NT2/D1 (cell line): Measurements from ENCODE around the gene TSC2.
A peak's percentile ranks its signal among the peaks of the same experiment; 100 is the strongest.

Experiments
- DNase-seq: peaks from one replicate; pipeline ENCODE4 v3.0.0-alpha.2; 2011; ENCODE audit warnings: low read depth, low spot score
- H3K27me3 ChIP-seq: 2 replicates; pipeline ENCODE4 v1.6.0; 2011; ENCODE audit warnings: mild to moderate bottlenecking; ENCODE audit not compliant: insufficient read length, insufficient read depth
- H3K36me3 ChIP-seq: 2 replicates; pipeline ENCODE4 v1.6.1; 2011; ENCODE audit warnings: mild to moderate bottlenecking, low read length, mixed read lengths; ENCODE audit not compliant: insufficient read depth, insufficient read length
- H3K4me1 ChIP-seq: 2 replicates; pipeline ENCODE4 v1.5.1; 2011; ENCODE audit not compliant: insufficient read depth, insufficient read length
- H3K4me3 ChIP-seq: 2 replicates; pipeline ENCODE4 v1.5.1; 2011; ENCODE audit warnings: low read depth; ENCODE audit not compliant: insufficient read length
- H3K9ac ChIP-seq: 2 replicates; pipeline ENCODE4 v1.6.0; 2011; ENCODE audit warnings: low read depth; ENCODE audit not compliant: insufficient read length
- H3K9me3 ChIP-seq: 2 replicates; pipeline ENCODE4 v1.5.1; 2011; ENCODE audit warnings: mild to moderate bottlenecking, low read length; ENCODE audit not compliant: insufficient read depth
- SUZ12 ChIP-seq: IDR thresholded peaks from 2 replicates; pipeline ENCODE4 v1.6.1; 2011; ENCODE audit not compliant: insufficient read length, insufficient read depth; ENCODE audit errors: extremely low read depth
- YY1 ChIP-seq: IDR thresholded peaks from 2 replicates; pipeline ENCODE4 v1.6.1; 2011; ENCODE audit not compliant: insufficient read length, insufficient read depth
- ZNF274 ChIP-seq: IDR thresholded peaks from 2 replicates; pipeline ENCODE4 v1.6.1; 2011; ENCODE audit warnings: mild to moderate bottlenecking, low read depth, low read length

The TSC2 gene

GRCh38 chr16:2002406-2003230 lies 45.2 kb upstream of the TSC2 start:
- Histone ChIP-seq H3K4me1 (peaks cover 35% of the 10 kb centered on the region), H3K9ac (peak overlapping the region; percentile 78), H3K27me3 (no peaks in the 10 kb centered on the region), H3K36me3 (peaks cover 90% of the 10 kb centered on the region), H3K4me3 (no peak overlapping the region), H3K9me3 (no peaks in the 10 kb centered on the region)
- TF ChIP-seq ZNF274 (no peak), YY1 (no peak), SUZ12 (no peak)
- DNase-seq, result no peak

DNA sequence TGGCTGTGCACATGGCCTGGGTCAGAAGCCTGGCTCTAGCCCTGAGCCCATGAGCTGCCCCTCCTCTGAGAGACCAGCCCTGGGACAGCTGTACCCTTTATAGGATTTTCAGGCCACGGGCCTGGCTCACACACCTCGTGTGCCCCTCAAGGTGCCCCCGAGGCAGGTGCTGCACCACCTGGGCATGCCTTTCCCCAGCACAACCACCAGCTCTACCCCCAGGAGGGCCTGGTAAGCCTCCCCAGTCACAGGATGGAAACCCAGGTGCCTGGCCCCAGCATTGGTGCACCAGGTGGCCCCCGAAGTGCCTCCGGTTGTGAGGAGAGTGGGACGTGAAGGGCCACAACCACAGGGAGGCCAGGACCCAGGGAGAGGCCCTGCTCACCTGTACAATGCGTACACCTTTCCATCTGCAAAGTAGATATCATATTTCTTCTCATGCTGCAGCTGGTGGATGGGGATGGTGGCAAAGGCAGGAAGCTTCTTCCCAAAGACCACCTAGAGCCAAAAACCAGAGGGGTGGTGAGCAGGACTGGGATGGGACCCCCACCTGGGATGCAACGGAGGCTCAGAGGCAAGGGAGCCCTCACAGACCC lies 44.5 kb upstream of the TSC2 start:
- TF ChIP-seq ZNF274 (no peak), SUZ12 (no peak), YY1 (no peak)
- peaks cover 38% of the 10 kb centered on the region for H3K4me1 ChIP-seq
- H3K9ac ChIP-seq, result peak overlapping the region; percentile 78
- no peak overlapping the region for H3K4me3 ChIP-seq
- peaks cover 90% of the 10 kb centered on the region for H3K36me3 ChIP-seq
- no peaks in the 10 kb centered on the region for H3K9me3 ChIP-seq
- DNase-seq, result no peak
- H3K27me3 ChIP-seq, result no peaks in the 10 kb centered on the region

GRCh38 chr16:2003827-2004641 lies 43.8 kb upstream of the TSC2 start:
- Histone ChIP-seq H3K4me1 (peaks cover 38% of the 10 kb centered on the region), H3K27me3 (no peaks in the 10 kb centered on the region), H3K9me3 (no peaks in the 10 kb centered on the region), H3K36me3 (peaks cover 87% of the 10 kb centered on the region), H3K9ac (peak overlapping the region; percentile 78), H3K4me3 (no peak overlapping the region)
- TF ChIP-seq ZNF274, result no peak
- peak; percentile 43 for TF ChIP-seq YY1
- DNase-seq, result peak; percentile 98

- TF ChIP-seq SUZ12 (no peak), YY1 (no peak), ZNF274 (no peak)
- no peak overlapping the region for H3K4me3 ChIP-seq
- H3K9me3 ChIP-seq, result no peaks in the 10 kb centered on the region
- peaks cover 38% of the 10 kb centered on the region for H3K4me1 ChIP-seq
- peaks cover 78% of the 10 kb centered on the region for H3K36me3 ChIP-seq
- peak overlapping the region; percentile 46 for H3K9ac ChIP-seq
- no peak for DNase-seq
- H3K27me3 ChIP-seq, result no peaks in the 10 kb centered on the region
These were observed 42.8 kb upstream of the TSC2 start for GRCh38 chr16:2004795-2005517.

- H3K4me3 ChIP-seq, result no peak overlapping the region
- H3K9me3 ChIP-seq, result no peaks in the 10 kb centered on the region
- peak overlapping the region; percentile 46 for H3K9ac ChIP-seq
- H3K36me3 ChIP-seq, result peaks cover 72% of the 10 kb centered on the region
- no peak for DNase-seq
- TF ChIP-seq SUZ12 (no peak), YY1 (no peak)
- H3K4me1 ChIP-seq, result peaks cover 38% of the 10 kb centered on the region
- H3K27me3 ChIP-seq, result no peaks in the 10 kb centered on the region
These were observed 42.1 kb upstream of the TSC2 start for GRCh38 chr16:2005646-2006045.

DNA sequence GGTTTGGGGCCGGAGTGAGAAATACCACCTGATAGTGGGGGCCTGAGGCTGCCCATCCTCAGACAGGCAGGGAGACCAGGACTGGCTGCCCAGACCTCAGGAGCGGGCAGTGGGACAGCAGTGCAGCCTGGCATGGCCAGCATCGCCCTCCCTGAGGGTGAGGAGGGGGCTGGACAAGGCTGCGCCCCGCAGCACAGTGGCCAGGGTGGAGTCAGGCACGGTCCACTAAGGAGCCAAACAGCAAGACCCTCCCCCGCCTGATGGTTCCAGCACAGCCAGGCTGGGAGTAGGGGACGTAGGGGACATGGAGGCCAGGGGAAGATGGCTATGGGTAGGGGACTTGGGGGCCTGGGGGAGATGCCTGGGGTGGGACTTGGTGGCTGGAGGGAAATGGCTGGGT lies 41.5 kb upstream of the TSC2 start:
- H3K4me1 ChIP-seq, result peaks cover 38% of the 10 kb centered on the region
- no peak for TF ChIP-seq SUZ12
- no peak for TF ChIP-seq ZNF274
- peaks cover 69% of the 10 kb centered on the region for H3K36me3 ChIP-seq
- H3K9me3 ChIP-seq, result no peaks in the 10 kb centered on the region
- DNase-seq, result no peak
- no peaks in the 10 kb centered on the region for H3K27me3 ChIP-seq
- no peak overlapping the region for H3K4me3 ChIP-seq
- peak overlapping the region; percentile 17 for H3K9ac ChIP-seq
